LoVo (cell line): Measurements from ENCODE around the gene NBPF9.
"Not testable (repeated sequence)": the region's sequence is repeated elsewhere in the genome, so short reads cannot be mapped to it uniquely, and the experiment has no call there.

Experiments
- DNase-seq: peaks from one replicate; pipeline ENCODE4 v3.0.0-alpha.2; 2016; ENCODE audit warnings: low spot score

NBPF9 gene

DNA sequence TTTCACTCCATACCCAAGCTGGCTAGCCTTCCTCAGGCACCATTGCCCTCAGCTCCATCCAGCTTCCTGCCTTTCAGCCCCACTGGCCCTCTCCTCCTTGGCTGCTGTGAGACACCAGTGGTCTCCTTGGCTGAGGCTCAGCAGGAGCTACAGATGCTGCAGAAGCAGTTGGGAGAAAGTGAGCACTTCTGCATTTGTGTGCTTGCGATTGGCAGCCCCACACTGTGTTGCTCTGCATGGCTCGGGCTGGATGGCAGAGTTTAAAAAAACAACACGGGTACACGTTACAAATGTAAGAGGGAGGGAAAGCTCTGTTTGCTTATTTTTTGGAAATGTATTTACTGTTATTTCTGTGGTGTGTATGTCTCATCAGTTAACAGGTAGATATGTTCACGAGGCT lies 90.8 kb downstream of the NBPF9 start:
- not testable (repeated sequence) for DNase-seq

DNA sequence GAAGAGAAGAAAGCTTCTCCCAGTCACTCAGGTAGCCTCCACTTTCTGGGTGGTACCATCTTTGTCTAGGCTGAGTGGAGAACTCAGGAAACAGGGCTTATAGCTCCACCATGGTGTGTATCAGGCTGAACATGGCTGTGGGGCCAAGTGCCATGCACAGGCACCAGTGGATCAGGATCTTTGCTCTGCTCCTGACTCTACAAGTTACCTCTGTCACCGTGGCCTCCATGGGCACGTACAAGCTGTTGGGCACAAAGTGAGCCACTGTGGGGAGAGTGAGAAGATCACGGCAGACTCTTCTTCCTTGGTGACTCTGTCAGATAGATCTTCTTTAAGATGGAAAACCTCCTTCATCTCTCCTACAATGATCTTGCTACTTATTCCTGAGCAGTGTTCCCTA lies 93.6 kb downstream of the NBPF9 start:
- not testable (repeated sequence) for DNase-seq

DNA sequence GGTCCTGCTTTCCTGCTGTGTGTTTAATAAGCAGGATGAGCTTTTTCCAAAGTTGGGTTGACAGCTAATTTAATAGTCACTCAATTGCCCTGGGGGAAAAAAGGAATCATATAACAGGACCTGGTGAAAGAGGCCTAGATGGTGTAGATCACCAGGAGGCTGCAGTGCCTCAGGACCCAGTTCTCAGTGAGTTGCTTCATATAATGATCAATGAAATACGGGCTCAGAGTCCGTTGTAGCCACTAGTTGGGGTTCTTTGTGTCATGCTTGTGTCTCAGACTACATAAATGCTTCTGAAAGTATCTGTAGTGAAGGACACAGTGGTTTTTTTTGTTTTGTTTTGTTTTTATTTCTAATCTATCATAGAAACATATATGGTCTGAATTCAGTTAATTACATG lies 94.6 kb downstream of the NBPF9 start:
- not testable (repeated sequence) for DNase-seq

DNA sequence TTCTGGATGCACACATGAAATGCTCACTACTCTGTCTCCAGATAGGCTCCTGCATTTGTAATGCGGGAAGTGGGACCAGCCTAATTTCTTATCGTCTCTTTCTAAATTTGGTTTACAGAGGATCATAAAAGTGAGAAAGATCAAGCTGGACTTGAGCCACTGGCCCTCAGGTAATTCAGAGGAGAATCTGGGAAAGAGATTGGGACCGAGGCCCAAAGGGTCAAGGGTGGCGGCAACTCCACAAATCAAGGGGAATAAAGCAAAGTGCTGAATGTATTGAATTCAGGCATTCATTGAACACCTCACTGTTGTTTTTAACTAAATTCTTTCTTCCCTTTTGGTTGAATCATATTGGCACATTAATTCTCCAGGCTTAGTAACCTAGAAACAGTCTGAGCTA lies 95.0 kb downstream of the NBPF9 start:
- not testable (repeated sequence) for DNase-seq
